ENCODE results near the gene TENM3.

TENM3 gene

GRCh38 chr4:182806259-182807252 is 563.4 kb downstream of the TENM3 start:
- Histone ChIP-seq H3K4me3 (ENCODE audit: low read length) (peak overlapping the region; percentile 48; the same call in 1 of the 2 replicates), H3K9ac (ENCODE audit: low read length) (no peak overlapping the region), H3K27ac (ENCODE audit: low read length) (no peak overlapping the region), H3K9me3 (ENCODE audit: insufficient read depth, low read length) (peaks cover 11% of the 10 kb centered on the region; the same call in 1 of the 2 replicates), H2AFZ (ENCODE audit: low read depth, low read length) (no peak overlapping the region), H3K4me1 (ENCODE audit: low read length) (no peaks in the 10 kb centered on the region), H4K20me1 (ENCODE audit: insufficient read depth, low read length) (no peaks in the 10 kb centered on the region), H3K36me3 (replicated peaks; ENCODE audit: low read depth, low read length) (peaks cover 12% of the 10 kb centered on the region), H3K27me3 (ENCODE audit: low read depth, low read length) (no peaks in the 10 kb centered on the region), H3K79me2 (ENCODE audit: low read length) (no peaks in the 10 kb centered on the region), H3K4me2 (ENCODE audit: low read length) (peak overlapping the region; percentile 46)
- TF ChIP-seq CTCF (IDR thresholded peaks at IDR 0.05; ENCODE audit: low read depth, low read length) (peak; percentile 81), EZH2phosphoT487 (IDR thresholded peaks at IDR 0.05; ENCODE audit: low read depth) (no peak)

GRCh38 chr4:182807346-182807745 is 564.1 kb downstream of the TENM3 start:
- no peaks in the 10 kb centered on the region for H4K20me1 ChIP-seq (ENCODE audit: insufficient read depth, low read length)
- H3K9me3 ChIP-seq (ENCODE audit: insufficient read depth, low read length) = peaks cover 11% of the 10 kb centered on the region; the same call in 1 of the 2 replicates
- H3K4me2 ChIP-seq (ENCODE audit: low read length) = no peak overlapping the region
- H3K27ac ChIP-seq (ENCODE audit: low read length) = no peak overlapping the region
- no peak overlapping the region for H2AFZ ChIP-seq (ENCODE audit: low read depth, low read length)
- H3K27me3 ChIP-seq (ENCODE audit: low read depth, low read length) = no peaks in the 10 kb centered on the region
- H3K4me1 ChIP-seq (ENCODE audit: low read length) = no peaks in the 10 kb centered on the region
- TF ChIP-seq EZH2phosphoT487 (IDR thresholded peaks at IDR 0.05; ENCODE audit: low read depth) = no peak
- TF ChIP-seq CTCF (IDR thresholded peaks at IDR 0.05; ENCODE audit: low read depth, low read length) = no peak
- no peaks in the 10 kb centered on the region for H3K79me2 ChIP-seq (ENCODE audit: low read length)
- H3K9ac ChIP-seq (ENCODE audit: low read length) = no peak overlapping the region
- H3K4me3 ChIP-seq (ENCODE audit: low read length) = no peak overlapping the region
- H3K36me3 ChIP-seq (replicated peaks; ENCODE audit: low read depth, low read length) = peaks cover 12% of the 10 kb centered on the region

GRCh38 chr4:182807767-182808548 is 564.8 kb downstream of the TENM3 start:
- no peak overlapping the region for H2AFZ ChIP-seq (ENCODE audit: low read depth, low read length)
- no peak overlapping the region for H3K4me3 ChIP-seq (ENCODE audit: low read length)
- no peaks in the 10 kb centered on the region for H4K20me1 ChIP-seq (ENCODE audit: insufficient read depth, low read length)
- no peak for TF ChIP-seq CTCF (IDR thresholded peaks at IDR 0.05; ENCODE audit: low read depth, low read length)
- TF ChIP-seq EZH2phosphoT487 (IDR thresholded peaks at IDR 0.05; ENCODE audit: low read depth) = no peak
- H3K4me2 ChIP-seq (ENCODE audit: low read length) = no peak overlapping the region
- H3K27ac ChIP-seq (ENCODE audit: low read length) = no peak overlapping the region
- no peak overlapping the region for H3K9ac ChIP-seq (ENCODE audit: low read length)
- no peaks in the 10 kb centered on the region for H3K27me3 ChIP-seq (ENCODE audit: low read depth, low read length)
- no peaks in the 10 kb centered on the region for H3K4me1 ChIP-seq (ENCODE audit: low read length)
- H3K79me2 ChIP-seq (ENCODE audit: low read length) = no peaks in the 10 kb centered on the region
- peaks cover 11% of the 10 kb centered on the region; the same call in 1 of the 2 replicates for H3K9me3 ChIP-seq (ENCODE audit: insufficient read depth, low read length)
- H3K36me3 ChIP-seq (replicated peaks; ENCODE audit: low read depth, low read length) = peaks cover 12% of the 10 kb centered on the region
